Testis (tissue), 2 donors: ENCODE measurements around the gene IL1RAPL2.

ENCODE experiments used
- POLR2A ChIP-seq: fragments of 450-650 bp; IDR thresholded peaks from one replicate; pipeline ENCODE4 v1.6.1; 2017; ENCODE audit warnings: antibody characterized with exemption, mild to moderate bottlenecking, moderate library complexity
- TF ChIP-seq, protein P1 (sequence below), 3 experiments: fragments of 450-650 bp in 2 of 3; fragments of 200-600 bp in 1 of 3; sonication (generic) in 1 of 3; IDR thresholded peaks; one replicate each; pipeline ENCODE4 v1.5.1; 2016 to 2019; ENCODE audit warnings: antibody characterized with exemption in 3 of 3, mild to moderate bottlenecking in 2 of 3, moderate library complexity in 1 of 3

- TF ChIP-seq, protein P1, sequence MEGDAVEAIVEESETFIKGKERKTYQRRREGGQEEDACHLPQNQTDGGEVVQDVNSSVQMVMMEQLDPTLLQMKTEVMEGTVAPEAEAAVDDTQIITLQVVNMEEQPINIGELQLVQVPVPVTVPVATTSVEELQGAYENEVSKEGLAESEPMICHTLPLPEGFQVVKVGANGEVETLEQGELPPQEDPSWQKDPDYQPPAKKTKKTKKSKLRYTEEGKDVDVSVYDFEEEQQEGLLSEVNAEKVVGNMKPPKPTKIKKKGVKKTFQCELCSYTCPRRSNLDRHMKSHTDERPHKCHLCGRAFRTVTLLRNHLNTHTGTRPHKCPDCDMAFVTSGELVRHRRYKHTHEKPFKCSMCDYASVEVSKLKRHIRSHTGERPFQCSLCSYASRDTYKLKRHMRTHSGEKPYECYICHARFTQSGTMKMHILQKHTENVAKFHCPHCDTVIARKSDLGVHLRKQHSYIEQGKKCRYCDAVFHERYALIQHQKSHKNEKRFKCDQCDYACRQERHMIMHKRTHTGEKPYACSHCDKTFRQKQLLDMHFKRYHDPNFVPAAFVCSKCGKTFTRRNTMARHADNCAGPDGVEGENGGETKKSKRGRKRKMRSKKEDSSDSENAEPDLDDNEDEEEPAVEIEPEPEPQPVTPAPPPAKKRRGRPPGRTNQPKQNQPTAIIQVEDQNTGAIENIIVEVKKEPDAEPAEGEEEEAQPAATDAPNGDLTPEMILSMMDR (IDR thresholded peaks at IDR 0.05): no peak
- TF ChIP-seq POLR2A: no peak
Measured at GRCh38 chrX:105263171-105263570, 697.2 kb downstream of the IL1RAPL2 start.
